ENCODE measurements around the gene TBC1D17.

The TBC1D17 gene

DNA sequence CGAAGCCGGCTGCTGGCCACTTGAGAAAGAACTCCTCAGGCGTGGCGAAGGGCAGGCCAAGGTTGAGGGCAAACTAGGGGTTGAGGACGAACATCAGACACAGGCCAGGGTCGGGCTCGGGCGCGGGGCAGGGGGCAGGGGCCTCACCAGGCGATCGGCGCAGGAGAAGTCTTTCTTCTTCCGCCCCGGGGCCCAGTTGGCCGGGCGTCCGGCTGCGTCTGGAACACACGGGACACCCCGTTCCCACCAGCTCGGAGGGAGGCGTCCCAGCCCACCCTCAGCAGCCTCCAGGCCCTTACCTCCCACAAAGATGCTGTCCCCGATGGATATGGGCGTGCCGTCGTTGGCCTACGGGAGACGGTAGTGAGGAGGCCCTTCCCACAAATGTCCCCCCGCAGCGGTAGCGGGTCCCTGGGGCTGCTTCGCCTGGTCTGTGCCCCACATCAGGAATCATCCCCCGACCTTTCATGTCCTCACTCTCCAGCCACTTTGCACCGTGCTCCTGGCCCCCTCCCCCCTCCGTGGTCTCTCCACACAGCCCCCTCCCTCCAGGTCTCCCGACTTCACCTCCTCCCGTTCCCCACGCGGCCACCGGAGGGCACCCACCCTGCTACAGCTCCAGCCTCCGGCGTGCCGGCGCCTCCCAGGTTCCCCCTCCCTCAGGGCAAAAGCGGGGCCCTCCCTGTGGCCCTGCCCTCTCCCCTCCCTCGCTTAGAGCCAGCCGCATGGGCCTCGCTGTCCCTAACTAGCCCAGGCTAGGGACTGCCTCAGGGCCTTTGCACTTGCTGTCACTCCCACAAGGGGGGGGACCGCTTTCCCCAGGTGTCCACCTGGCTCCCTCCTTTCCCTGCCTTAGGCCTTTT lies 14.9 kb upstream of the TBC1D17 start:
- no peak for DNase-seq

GRCh38 chr19:49863254-49863934 lies 14.1 kb upstream of the TBC1D17 start:
- no peak for DNase-seq

DNA sequence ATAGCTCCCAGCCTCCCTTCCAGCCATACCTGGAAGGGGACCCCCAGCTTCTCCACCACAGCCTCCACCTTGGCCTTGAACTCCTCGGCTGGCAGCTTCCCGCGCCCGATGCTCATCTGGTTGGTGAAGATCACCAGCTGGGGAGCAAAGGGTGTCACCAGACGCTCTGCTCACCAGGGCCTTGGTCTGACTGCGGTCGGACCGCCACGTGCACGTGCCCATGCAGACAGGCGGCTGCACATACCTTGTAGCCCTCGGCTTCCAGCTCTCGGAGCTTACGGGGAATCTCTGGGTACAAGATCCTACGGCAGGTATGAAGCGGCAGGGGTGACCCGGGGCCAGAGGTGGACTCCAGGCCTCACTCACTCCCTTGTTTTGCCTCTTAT lies 13.6 kb upstream of the TBC1D17 start:
- no peak for DNase-seq

GRCh38 chr19:49864890-49865289 lies 12.6 kb upstream of the TBC1D17 start:
- no peak for DNase-seq

- DNase-seq = peak; percentile 85
These were observed 10.3 kb upstream of the TBC1D17 start, which contains the start of gene PNKP for GRCh38 chr19:49866933-49867782. Gene PNKP, minus strand, starts transcription at chr19:49867576. Its CDS starts 372 bp downstream, at chr19:49867204.

- no peak for DNase-seq
These were observed 8.5 kb upstream of the TBC1D17 start for GRCh38 chr19:49869009-49869483.

GRCh38 chr19:49869484-49870308 lies 7.8 kb upstream of the TBC1D17 start:
- peak; percentile 87 for DNase-seq

DNA sequence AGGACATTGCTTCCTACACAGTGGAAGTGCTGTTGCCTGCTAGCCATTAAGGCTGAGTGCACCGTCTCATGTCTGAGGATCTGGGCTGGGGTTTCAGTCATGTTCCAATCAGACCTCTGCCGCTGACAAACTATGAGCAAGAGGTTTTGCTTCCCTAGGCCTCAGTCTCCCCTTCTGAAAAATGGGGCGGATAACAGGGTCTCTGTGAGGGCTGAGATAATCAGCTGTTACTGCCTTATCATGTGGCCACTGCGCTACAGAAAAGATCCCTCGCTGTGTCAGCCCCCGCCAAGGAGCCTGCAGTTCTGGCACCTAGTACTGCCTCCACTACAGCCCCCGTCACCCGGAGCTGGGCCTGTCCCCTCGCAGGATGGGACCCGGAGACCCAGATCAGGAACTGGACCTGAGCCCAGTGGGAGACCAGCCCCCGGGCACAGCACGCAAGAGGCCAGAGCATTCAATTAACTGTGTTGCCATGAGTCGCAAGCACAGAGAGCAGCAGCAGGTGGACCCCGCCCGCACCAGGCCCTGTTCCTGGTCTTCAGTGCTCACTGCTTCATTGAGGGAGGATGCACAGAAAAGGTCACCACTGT lies 7.1 kb upstream of the TBC1D17 start:
- no peak for DNase-seq

- DNase-seq = no peak
These were observed 6.0 kb upstream of the TBC1D17 start for GRCh38 chr19:49871349-49871985.

DNA sequence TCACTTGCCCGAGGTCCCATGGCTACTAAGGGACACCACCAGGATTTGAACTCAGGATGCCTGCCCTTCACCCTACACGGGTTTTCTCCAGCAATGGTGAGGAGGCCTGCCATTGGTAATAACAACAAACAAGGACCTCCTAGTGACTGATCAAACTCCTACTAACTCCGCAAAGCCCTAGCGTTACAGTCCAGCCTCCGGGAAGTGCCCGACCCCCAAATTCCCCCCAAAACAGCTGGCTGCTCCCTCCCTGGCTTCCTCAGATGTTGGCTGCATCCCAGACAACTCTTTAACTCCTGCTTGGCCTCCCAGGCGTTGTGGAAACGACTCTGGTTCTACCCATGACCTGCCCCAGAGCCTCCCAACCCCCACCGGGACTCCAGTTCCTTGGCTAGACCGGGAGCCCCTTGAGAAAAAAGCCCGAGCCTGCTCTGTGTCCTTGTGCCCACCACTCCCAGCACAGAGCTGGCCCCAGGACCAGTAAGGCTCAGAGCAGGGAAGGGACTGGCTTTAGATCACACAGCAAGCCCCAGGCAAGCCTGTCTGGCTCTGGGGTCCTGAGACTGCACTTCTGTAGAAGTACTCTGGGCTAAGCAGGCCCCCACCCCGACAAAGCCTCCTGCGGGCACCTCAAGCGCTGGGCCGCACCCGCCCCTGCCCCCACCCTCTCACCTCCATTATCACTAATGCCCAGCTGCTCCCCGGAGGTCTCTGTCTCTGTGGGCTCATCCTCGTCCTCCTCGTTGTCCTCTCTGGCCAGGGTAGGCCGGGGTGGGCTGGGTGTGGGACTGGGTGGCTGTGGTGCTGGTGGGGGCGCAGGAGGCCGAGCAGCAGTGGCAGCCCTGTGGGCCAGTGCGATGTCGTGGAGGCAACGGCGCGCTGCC lies 5.0 kb upstream of the TBC1D17 start:
- DNase-seq = no peak

DNA sequence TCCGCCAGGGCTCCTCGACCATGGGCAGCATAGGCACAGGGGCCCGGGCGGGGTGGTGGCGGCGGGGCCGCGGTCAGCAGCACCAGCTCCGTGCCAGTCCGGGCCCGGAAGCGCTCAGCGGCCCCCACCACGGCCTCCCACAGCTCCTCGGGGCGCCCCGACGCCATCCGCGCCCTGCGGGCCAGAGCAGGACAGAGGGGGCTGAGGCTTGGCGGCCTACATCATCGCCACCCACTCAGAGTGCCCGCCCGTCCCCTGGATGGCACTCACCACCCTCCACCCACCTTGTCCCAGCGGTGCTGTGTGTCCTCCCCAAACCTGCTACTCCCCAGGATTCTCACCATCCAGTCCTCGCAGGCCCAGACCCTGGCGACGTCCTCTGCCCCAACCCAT lies 4.4 kb upstream of the TBC1D17 start:
- no peak for DNase-seq

GRCh38 chr19:49873834-49874233 lies 3.7 kb upstream of the TBC1D17 start:
- DNase-seq = no peak

- DNase-seq = no peak
These were observed 2.9 kb upstream of the TBC1D17 start for GRCh38 chr19:49874503-49875157.

DNA sequence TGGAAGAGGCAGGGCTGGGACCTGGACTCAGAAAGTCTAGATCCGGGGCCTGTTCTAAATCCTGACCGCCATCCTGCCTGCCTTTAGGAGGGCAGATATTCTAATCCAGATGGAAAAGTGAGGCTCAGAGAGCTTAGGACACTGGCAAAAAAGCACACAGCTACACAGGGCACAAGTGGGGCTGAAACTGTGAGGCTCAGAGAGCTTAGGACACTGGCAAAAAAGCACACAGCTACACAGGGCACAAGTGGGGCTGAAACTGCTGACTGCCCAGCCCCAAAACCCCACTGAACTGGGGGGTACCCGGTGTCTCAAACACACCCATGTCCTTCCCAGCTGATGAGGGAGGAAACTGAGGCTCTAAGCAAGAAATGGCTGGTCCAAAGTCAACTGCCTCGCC lies 2.3 kb upstream of the TBC1D17 start:
- no peak for DNase-seq

- DNase-seq = peak; percentile 48
These were observed 1.6 kb upstream of the TBC1D17 start for GRCh38 chr19:49875857-49876421.

GRCh38 chr19:49876422-49877019 lies 981 bp upstream of the TBC1D17 start:
- peak; percentile 98 for DNase-seq

DNA sequence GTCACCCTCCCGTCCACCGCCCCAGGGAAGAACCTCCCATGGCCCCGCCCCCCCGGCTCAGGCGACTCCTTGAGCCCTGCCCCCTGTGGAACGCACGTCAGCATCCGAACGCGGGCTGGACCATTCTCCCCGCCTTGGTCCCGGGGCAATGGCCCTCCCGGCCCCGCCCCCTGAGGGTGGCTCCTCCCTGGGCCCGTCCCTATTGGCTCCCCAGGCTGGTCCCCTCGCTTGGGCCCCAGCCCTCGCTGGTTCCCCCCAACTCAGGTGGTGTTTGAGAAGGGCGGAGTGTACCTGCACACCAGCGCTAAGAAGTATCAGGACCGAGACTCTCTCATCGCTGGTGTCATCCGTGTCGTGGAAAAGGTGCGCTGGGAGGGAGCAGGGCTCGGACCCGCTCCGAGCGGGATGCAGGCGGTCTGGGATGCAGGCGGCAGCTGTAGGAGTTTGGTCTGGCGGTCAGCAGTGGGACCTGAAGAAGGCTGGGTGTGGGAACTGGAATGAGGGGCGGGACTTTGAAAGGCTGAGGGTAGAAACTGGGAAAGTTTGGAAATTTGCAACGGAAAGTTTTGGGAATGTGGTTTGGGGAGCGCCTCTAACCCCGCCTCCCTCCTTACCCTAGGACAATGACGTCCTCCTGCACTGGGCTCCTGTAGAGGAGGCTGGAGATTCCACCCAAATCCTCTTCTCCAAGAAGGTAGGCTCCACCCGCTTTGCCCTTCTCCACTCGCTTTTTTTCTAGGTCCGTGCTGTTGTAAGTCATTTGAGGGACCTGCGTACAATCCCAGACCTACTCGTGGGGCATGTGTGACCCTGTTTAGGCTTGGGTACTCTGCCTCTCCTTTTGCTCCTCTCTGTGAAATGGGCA lies 609 bp downstream of the TBC1D17 start:
- DNase-seq = peak; percentile 96

GRCh38 chr19:49878744-49879070 lies 1.2 kb downstream of the TBC1D17 start:
- no peak for DNase-seq

Data from activated effector memory CD4-positive, alpha-beta T cell treated with Interleukin-2 at 50 U/mL for 16 hours (primary cell).